Lower lobe of right lung (tissue), 2 donors: Measurements from ENCODE around the gene CXCL10. TPM values are rescaled to one million over a fixed set of nuclear protein-coding genes. Genes with fewer than 3 reads are reported as not detected.

ENCODE experiments used
- ATAC-seq, 2 donors: fragments of 200-7000 bp; cut with Tn5 transposase; one replicate each; pipeline ENCODE4 v1.9.1; 2020 to 2022; ENCODE audit warnings: mild to moderate bottlenecking in 2 of 2, moderate library complexity in 2 of 2
- DNase-seq: peaks from one replicate; pipeline ENCODE4 v3.0.0-alpha.2; 2020
- H3K27ac ChIP-seq: fragments of 200-600 bp; one replicate; pipeline ENCODE4 v1.8.0; 2022
- H3K27me3 ChIP-seq: fragments of 200-600 bp; one replicate; pipeline ENCODE4 v1.8.0; 2022; ENCODE audit warnings: low read depth
- H3K36me3 ChIP-seq: fragments of 200-600 bp; one replicate; pipeline ENCODE4 v1.8.0; 2022; ENCODE audit warnings: mild to moderate bottlenecking
- H3K4me1 ChIP-seq: fragments of 200-600 bp; one replicate; pipeline ENCODE4 v1.8.0; 2022
- H3K4me3 ChIP-seq: fragments of 200-600 bp; one replicate; pipeline ENCODE4 v1.8.0; 2022; ENCODE audit warnings: mild to moderate bottlenecking
- H3K9me3 ChIP-seq: fragments of 200-600 bp; one replicate; pipeline ENCODE4 v1.8.0; 2022
- intact Hi-C: fragments of 100-400 bp; cut with DNase I; formaldehyde crosslinking; loops from one replicate; pipeline ENCODE4 v1.11.0; 2022
- long read RNA-seq: library from polyadenylated mRNA; unstranded; transcript quantifications from one replicate; pipeline ENCODE4 v2.0.0, GENCODE V29; 2021
- total RNA-seq: library from RNA; stranded (reverse); fragmentation: NEBNext Ultra II Directional; extraction: Animal tissue kit (Norgen Biotek cat#: 25700); gene quantifications from one replicate; pipeline ENCODE4 v1.2.1, GENCODE V29; 2021
- TF ChIP-seq, protein P1 (sequence below): fragments of 200-600 bp; IDR thresholded peaks from one replicate; pipeline ENCODE4 v1.8.0; 2022; ENCODE audit warnings: antibody characterized with exemption, mild to moderate bottlenecking
- donor health status: DM: no; HTN: yes; CAD: no; lungs with severe emphysema.

Gene CXCL10
- total RNA-seq, result 3.3 TPM
- long read RNA-seq, partial matches to known transcripts, result 0 of 2 reads
- long read RNA-seq, other reads (novel, unspliced or antisense), result 0 of 2 reads

DNA sequence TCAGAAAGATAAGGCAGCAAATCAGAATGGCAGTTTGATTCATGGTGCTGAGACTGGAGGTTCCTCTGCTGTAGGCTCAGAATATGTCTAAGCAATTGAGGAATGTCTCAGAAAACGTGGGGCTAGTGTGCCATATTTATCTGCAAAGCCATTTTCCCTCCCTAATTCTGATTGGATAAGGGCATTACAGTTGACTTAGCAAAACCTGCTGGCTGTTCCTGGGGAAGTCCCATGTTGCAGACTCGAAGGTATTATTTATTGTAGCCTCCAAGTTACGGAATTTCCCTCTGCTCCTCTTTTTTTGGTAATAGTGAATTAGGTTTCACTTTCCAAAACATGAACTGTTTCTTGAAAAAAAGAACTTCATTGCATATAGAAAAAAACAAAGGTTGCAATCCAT is at the start of gene CXCL10:
TSS of gene CXCL10 (minus strand) at position 109 of the 400 bp plus-strand sequence. CDS start at position 43, 66 bp downstream.
- ATAC-seq, result peak in 1 of 2 donors; percentile 69
- no peaks in the 10 kb centered on the region for H3K36me3 ChIP-seq
- H3K27ac ChIP-seq, result no peak within 1 kb of the TSS
- intact Hi-C loops, result no loop called here
- TF ChIP-seq, protein P1, sequence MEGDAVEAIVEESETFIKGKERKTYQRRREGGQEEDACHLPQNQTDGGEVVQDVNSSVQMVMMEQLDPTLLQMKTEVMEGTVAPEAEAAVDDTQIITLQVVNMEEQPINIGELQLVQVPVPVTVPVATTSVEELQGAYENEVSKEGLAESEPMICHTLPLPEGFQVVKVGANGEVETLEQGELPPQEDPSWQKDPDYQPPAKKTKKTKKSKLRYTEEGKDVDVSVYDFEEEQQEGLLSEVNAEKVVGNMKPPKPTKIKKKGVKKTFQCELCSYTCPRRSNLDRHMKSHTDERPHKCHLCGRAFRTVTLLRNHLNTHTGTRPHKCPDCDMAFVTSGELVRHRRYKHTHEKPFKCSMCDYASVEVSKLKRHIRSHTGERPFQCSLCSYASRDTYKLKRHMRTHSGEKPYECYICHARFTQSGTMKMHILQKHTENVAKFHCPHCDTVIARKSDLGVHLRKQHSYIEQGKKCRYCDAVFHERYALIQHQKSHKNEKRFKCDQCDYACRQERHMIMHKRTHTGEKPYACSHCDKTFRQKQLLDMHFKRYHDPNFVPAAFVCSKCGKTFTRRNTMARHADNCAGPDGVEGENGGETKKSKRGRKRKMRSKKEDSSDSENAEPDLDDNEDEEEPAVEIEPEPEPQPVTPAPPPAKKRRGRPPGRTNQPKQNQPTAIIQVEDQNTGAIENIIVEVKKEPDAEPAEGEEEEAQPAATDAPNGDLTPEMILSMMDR, result no peak
- no peak for DNase-seq
- H3K4me1 ChIP-seq, result peaks cover 16% of the 10 kb centered on the region
- no peaks in the 10 kb centered on the region for H3K9me3 ChIP-seq
- no peaks in the 10 kb centered on the region for H3K27me3 ChIP-seq
- no peak within 1 kb of the TSS for H3K4me3 ChIP-seq

DNA sequence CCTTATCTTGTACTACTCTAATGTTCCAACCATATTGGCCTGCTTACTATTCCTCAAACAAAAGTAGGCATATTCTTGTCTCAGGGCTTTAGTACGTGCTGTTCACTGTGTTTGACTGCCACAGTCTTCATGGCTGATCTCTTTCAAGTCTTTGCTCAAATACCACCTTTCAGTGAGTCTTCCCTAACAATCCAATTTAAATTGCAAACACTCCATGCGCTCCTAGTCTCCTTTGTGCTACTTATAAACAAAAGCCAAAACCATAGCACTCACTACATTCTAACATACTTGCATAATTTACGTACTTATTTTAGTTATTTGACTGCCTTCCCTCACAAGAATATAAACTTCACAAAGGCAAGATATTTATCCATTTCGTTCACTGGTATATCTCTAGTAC is 49.5 kb upstream of the CXCL10 start:
- intact Hi-C loops, result no loop called here
- Histone ChIP-seq H3K9me3 (no peaks in the 10 kb centered on the region), H3K27ac (no peak overlapping the region), H3K27me3 (no peaks in the 10 kb centered on the region), H3K36me3 (no peaks in the 10 kb centered on the region), H3K4me1 (no peaks in the 10 kb centered on the region), H3K4me3 (no peak overlapping the region)
- DNase-seq (no peak), ATAC-seq (no peak)
- TF ChIP-seq, protein P1, result no peak

DNA sequence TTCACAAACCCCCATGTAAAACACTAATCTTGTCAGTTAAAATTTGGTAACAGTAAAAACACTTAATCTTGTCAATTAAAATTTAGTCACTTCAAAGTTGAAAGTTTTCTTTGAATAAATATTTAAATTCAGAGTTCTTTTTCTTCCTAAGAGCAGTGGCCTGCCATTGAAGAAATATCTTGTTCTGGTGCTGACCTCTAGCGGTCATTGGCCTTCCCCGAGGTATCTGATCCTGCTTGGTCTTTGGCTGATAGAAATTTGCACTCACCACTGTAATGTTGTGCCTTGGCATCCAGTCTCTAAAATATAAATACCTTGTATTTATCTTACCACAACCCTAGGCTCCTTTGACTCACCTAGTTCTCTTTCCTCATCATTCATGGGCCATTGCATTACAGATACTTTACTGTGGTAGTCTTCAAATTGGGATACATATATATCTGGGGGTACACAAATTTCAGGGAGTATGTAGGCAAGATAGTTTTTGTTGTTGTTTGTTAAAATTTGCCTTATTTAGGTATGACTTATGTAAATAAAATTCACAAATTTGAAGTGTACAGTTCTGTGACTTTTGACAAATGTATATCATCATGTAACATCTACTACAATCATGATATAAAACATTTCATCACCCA is 44.5 kb upstream of the CXCL10 start:
- ATAC-seq (peak; percentile 74 to 87), DNase-seq (peak; percentile 54)
- no peak overlapping the region for H3K4me3 ChIP-seq
- no peaks in the 10 kb centered on the region for H3K4me1 ChIP-seq
- intact Hi-C loops, result loop anchor here (10.0 kb wide), 1 partner anchor 73 kb away; the partner anchor contains the start of gene SDAD1
- no peaks in the 10 kb centered on the region for H3K36me3 ChIP-seq
- H3K27ac ChIP-seq, result no peak overlapping the region
- no peaks in the 10 kb centered on the region for H3K9me3 ChIP-seq
- H3K27me3 ChIP-seq, result no peaks in the 10 kb centered on the region
- TF ChIP-seq, protein P1, result peak; percentile 90

DNA sequence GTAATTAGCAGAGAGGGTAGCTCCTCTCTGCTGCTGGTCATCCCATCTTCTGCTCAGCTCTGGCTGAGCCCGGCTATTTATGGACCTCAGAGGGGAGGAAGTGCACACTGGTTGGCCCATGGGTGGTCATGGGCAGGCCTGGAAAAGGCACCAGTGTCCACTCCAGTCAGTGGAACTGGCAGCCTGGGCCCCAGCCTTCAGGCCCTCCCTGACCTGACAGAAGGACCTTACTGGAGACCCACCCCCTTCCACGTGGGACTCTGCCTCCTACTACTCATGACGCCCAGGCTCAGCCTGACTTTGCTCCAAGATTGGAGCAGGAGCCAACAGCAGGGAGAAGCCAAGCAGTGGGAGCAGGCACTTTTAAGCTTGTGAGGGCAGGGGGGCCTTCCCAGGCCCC is 43.2 kb upstream of the CXCL10 start:
- peak in 1 of 2 donors; percentile 9 for ATAC-seq
- DNase-seq, result no peak
- no peaks in the 10 kb centered on the region for H3K4me1 ChIP-seq
- no peaks in the 10 kb centered on the region for H3K36me3 ChIP-seq
- no peak overlapping the region for H3K4me3 ChIP-seq
- TF ChIP-seq, protein P1, result no peak
- no peak overlapping the region for H3K27ac ChIP-seq
- intact Hi-C loops, result loop anchor here (10.0 kb wide), 1 partner anchor 72 kb away; the partner anchor contains the start of gene SDAD1
- H3K9me3 ChIP-seq, result no peaks in the 10 kb centered on the region
- H3K27me3 ChIP-seq, result no peaks in the 10 kb centered on the region

DNA sequence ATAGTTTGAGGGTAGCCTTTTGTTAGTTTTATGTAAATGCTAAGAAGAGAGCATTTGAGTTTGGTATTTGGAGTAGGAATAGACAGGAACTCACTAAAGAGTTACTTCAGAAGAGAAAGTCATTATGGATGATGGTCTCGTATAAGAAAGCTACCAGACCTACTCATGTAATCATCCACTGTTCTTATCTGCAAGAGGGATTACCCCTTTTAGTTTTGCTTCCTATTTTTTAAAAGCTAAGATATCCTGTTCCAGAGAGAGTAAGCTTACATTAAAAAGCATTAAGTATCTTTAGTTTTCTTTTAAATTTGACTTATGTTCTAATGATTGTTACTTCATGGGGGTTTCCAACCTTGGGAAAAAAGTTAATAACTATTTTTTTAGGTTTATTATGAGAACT is 38.7 kb upstream of the CXCL10 start:
- TF ChIP-seq, protein P1, result no peak
- H3K36me3 ChIP-seq, result no peaks in the 10 kb centered on the region
- DNase-seq, result no peak
- H3K27ac ChIP-seq, result no peak overlapping the region
- H3K4me1 ChIP-seq, result no peaks in the 10 kb centered on the region
- H3K4me3 ChIP-seq, result no peak overlapping the region
- no peaks in the 10 kb centered on the region for H3K27me3 ChIP-seq
- intact Hi-C loops, result loop anchor here (10.0 kb wide), 1 partner anchor 67 kb away; the partner anchor contains the start of gene SDAD1
- no peaks in the 10 kb centered on the region for H3K9me3 ChIP-seq
- ATAC-seq, result no peak
